ACC112 (cell line): ENCODE results near the gene KAT5.

Experiments used
- H2AFZ ChIP-seq: fragments of 200-600 bp; sonication (generic); one replicate; pipeline ENCODE4 v1.6.0; 2017; ENCODE audit warnings: antibody characterized with exemption, low read length; ENCODE audit not compliant: unreplicated experiment
- H3K27ac ChIP-seq: fragments of 200-600 bp; sonication (generic); 2 replicates; pipeline ENCODE4 v1.5.1; 2014; ENCODE audit warnings: low read depth, mild to moderate bottlenecking, antibody characterized with exemption, low read length, moderate library complexity
- H3K27me3 ChIP-seq: fragments of 200-600 bp; sonication (generic); 2 replicates; pipeline ENCODE4 v1.6.1; 2014; ENCODE audit warnings: mild to moderate bottlenecking, antibody characterized with exemption, low read length, moderate library complexity, mixed read lengths; ENCODE audit not compliant: insufficient read depth
- H3K36me3 ChIP-seq: fragments of 200-600 bp; sonication (generic); 2 replicates; pipeline ENCODE4 v1.6.1; 2016; ENCODE audit warnings: mild to moderate bottlenecking, antibody characterized with exemption, low read length, moderate library complexity, mixed read lengths; ENCODE audit not compliant: insufficient read depth
- H3K4me1 ChIP-seq: fragments of 200-600 bp; sonication (generic); one replicate; pipeline ENCODE4 v1.6.1; 2016; ENCODE audit warnings: low read length, mixed read lengths; ENCODE audit not compliant: insufficient read depth, unreplicated experiment, control insufficient read depth
- H3K4me3 ChIP-seq: fragments of 200-600 bp; sonication (generic); 2 replicates; pipeline ENCODE4 v1.5.1; 2014; ENCODE audit warnings: mild to moderate bottlenecking, low read depth, low read length
- H3K79me2 ChIP-seq: fragments of 200-600 bp; sonication (generic); one replicate; pipeline ENCODE4 v1.6.0; 2016; ENCODE audit warnings: low read length; ENCODE audit not compliant: control insufficient read depth, unreplicated experiment, insufficient read depth

KAT5 gene

DNA sequence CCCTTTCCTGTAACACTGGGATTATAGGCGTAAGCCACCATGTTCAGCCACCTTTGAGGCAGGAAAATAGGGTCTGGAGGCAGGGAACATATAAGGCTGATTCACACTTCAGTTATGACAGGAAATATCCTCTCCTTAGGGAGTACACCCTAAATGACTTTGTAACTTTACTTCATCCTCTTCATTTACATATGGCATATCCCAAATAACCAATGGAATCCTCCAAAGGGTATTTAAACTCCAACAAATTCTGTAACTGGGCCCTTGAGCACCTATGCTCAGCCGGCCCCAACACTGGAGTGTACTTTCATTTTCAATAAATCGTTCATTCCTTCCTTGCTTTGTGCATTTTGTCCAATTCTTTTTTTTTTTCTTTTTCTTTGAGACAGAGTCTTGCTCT, 1.6 kb upstream of the KAT5 start:
- H3K36me3 ChIP-seq = peaks cover 21% of the 10 kb centered on the region
- peak overlapping the region; percentile 95 for H3K27ac ChIP-seq
- no peak overlapping the region for H2AFZ ChIP-seq
- H3K4me3 ChIP-seq = peak overlapping the region; percentile 82
- peaks cover 18% of the 10 kb centered on the region for H3K4me1 ChIP-seq
- H3K79me2 ChIP-seq = peaks cover 15% of the 10 kb centered on the region
- H3K27me3 ChIP-seq = no peaks in the 10 kb centered on the region

GRCh38 chr11:65712633-65713076, 603 bp downstream of the KAT5 start:
- peaks cover 17% of the 10 kb centered on the region for H3K79me2 ChIP-seq
- H3K4me1 ChIP-seq = peaks cover 18% of the 10 kb centered on the region
- peaks cover 21% of the 10 kb centered on the region for H3K36me3 ChIP-seq
- H3K27ac ChIP-seq = peak overlapping the region; percentile 95
- peak overlapping the region; percentile 82 for H3K4me3 ChIP-seq
- H2AFZ ChIP-seq = no peak overlapping the region
- no peaks in the 10 kb centered on the region for H3K27me3 ChIP-seq

- H3K27me3 ChIP-seq = no peaks in the 10 kb centered on the region
- H2AFZ ChIP-seq = no peak overlapping the region
- H3K4me3 ChIP-seq = peak overlapping the region; percentile 82
- H3K27ac ChIP-seq = no peak overlapping the region
- peaks cover 21% of the 10 kb centered on the region for H3K36me3 ChIP-seq
- peaks cover 24% of the 10 kb centered on the region for H3K79me2 ChIP-seq
- H3K4me1 ChIP-seq = peaks cover 21% of the 10 kb centered on the region
Measured at GRCh38 chr11:65713212-65713969, 1.3 kb downstream of the KAT5 start.

DNA sequence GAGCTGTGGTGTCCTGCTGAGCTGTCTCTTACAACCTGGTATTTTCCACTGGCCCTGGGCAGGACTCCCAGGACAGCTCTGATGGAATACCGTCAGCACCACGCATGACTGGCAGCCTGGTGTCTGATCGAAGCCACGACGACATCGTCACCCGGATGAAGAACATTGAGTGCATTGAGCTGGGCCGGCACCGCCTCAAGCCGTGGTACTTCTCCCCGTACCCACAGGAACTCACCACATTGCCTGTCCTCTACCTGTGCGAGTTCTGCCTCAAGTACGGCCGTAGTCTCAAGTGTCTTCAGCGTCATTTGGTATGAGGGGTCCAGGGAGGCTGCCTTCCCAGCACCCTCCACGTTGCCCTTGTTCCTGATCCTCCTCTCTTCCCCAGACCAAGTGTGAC, 2.4 kb downstream of the KAT5 start:
- no peak overlapping the region for H3K27ac ChIP-seq
- no peak overlapping the region for H2AFZ ChIP-seq
- H3K4me1 ChIP-seq = peaks cover 28% of the 10 kb centered on the region
- H3K27me3 ChIP-seq = no peaks in the 10 kb centered on the region
- no peak overlapping the region for H3K4me3 ChIP-seq
- peaks cover 21% of the 10 kb centered on the region for H3K36me3 ChIP-seq
- peaks cover 35% of the 10 kb centered on the region for H3K79me2 ChIP-seq

GRCh38 chr11:65716302-65716701, 4.2 kb downstream of the KAT5 start:
- H3K4me3 ChIP-seq = no peak overlapping the region
- no peak overlapping the region for H2AFZ ChIP-seq
- no peaks in the 10 kb centered on the region for H3K27me3 ChIP-seq
- no peak overlapping the region for H3K27ac ChIP-seq
- H3K79me2 ChIP-seq = peaks cover 42% of the 10 kb centered on the region
- H3K36me3 ChIP-seq = peaks cover 21% of the 10 kb centered on the region
- H3K4me1 ChIP-seq = peaks cover 18% of the 10 kb centered on the region

DNA sequence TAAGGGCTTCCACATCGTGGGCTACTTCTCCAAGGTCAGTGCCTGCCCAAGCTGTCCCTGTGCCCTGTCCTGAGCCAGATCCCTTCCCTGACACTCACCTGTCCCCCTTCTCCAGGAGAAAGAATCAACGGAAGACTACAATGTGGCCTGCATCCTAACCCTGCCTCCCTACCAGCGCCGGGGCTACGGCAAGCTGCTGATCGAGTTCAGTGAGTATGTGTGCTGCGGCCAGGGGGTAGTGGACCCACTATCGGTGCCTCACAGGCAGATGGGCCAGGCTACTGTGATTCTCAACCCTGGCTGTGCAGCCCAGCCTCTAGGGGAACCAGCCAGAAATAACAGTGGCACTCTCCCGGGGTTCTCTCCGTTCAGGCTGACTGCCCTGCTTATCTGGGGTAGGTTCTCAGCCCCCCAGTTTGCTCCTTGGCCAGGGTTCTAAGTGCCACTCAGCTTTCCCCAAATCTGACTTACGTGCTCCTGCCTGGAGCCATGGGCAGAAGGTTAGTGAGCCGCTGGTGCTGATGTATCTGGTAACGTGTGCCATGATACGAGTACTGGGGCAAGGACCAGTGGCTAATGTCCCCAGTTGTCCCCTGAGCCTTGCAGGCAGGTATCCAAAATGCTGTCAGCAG, 4.8 kb downstream of the KAT5 start:
- H3K27me3 ChIP-seq = no peaks in the 10 kb centered on the region
- no peak overlapping the region for H2AFZ ChIP-seq
- no peak overlapping the region for H3K4me3 ChIP-seq
- peaks cover 42% of the 10 kb centered on the region for H3K79me2 ChIP-seq
- peaks cover 21% of the 10 kb centered on the region for H3K36me3 ChIP-seq
- H3K4me1 ChIP-seq = peaks cover 18% of the 10 kb centered on the region
- no peak overlapping the region for H3K27ac ChIP-seq

DNA sequence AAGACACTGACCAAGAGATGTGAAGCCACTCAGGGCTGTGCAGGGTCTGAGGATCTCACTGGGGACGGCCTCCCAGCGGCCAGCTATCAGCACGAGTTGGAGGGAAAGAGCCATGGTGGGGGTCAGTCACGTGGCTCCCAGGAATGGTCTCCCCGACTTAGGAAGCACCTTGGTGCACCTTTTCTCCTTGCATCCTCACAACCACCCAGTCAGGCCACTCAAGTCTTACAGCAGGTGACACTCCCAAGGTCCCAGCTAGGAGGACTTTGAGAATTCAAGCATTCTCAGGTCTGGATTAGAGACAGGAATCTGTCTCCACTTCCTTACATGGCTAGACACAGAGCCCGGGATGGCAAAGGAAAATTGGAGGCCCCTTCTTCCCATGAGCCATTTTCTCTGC, 5.9 kb downstream of the KAT5 start:
- H3K27ac ChIP-seq = no peak overlapping the region
- H3K36me3 ChIP-seq = peaks cover 21% of the 10 kb centered on the region
- H3K79me2 ChIP-seq = peaks cover 39% of the 10 kb centered on the region
- H2AFZ ChIP-seq = no peak overlapping the region
- H3K4me1 ChIP-seq = peaks cover 15% of the 10 kb centered on the region
- H3K27me3 ChIP-seq = no peaks in the 10 kb centered on the region
- no peak overlapping the region for H3K4me3 ChIP-seq

- H3K27ac ChIP-seq = no peak overlapping the region
- peak overlapping the region; percentile 93; the same call in 1 of the 2 replicates for H3K4me3 ChIP-seq
- no peak overlapping the region for H2AFZ ChIP-seq
- peaks cover 11% of the 10 kb centered on the region for H3K4me1 ChIP-seq
- peaks cover 16% of the 10 kb centered on the region for H3K36me3 ChIP-seq
- H3K27me3 ChIP-seq = no peaks in the 10 kb centered on the region
- H3K79me2 ChIP-seq = peaks cover 32% of the 10 kb centered on the region
Measured at GRCh38 chr11:65718531-65718930, 6.5 kb downstream of the KAT5 start.

GRCh38 chr11:65718964-65719492, 7.0 kb downstream of the KAT5 start:
- peaks cover 11% of the 10 kb centered on the region for H3K4me1 ChIP-seq
- no peaks in the 10 kb centered on the region for H3K27me3 ChIP-seq
- peak overlapping the region; percentile 93 for H3K4me3 ChIP-seq
- 0 out of 2 replicates have a peak, but pooled peaks cover 12% of the 10 kb centered on the region for H3K36me3 ChIP-seq
- no peak overlapping the region for H2AFZ ChIP-seq
- H3K79me2 ChIP-seq = peaks cover 30% of the 10 kb centered on the region
- no peak overlapping the region for H3K27ac ChIP-seq

DNA sequence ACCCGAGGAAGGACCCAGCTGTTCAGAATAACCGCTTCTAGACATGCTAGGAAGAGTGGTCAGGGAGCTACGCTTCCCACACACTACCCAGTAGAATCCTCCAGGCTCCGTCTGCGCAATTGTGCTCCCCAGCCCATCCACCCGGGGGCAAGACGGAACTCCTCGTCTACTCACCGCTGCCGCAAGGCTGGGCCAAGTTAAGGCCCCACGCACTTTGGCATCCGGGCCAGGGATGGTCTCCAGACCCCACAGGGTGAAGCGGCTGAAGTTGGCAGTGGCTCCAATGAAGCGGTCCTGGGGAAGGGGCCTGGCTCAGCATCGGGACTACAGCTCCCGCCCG, 7.8 kb downstream of the KAT5 start:
- H3K27me3 ChIP-seq = no peaks in the 10 kb centered on the region
- H3K4me3 ChIP-seq = peak overlapping the region; percentile 93
- peaks cover 11% of the 10 kb centered on the region for H3K4me1 ChIP-seq
- peak overlapping the region; percentile 59 for H3K27ac ChIP-seq
- peaks cover 29% of the 10 kb centered on the region for H3K79me2 ChIP-seq
- H3K36me3 ChIP-seq = 0 out of 2 replicates have a peak, but pooled peaks cover 3% of the 10 kb centered on the region
- H2AFZ ChIP-seq = peak overlapping the region; percentile 58
